AG04449 (cell line): ENCODE data around the gene IQSEC1.

Experiments used
- CTCF ChIA-PET: fragments of 350-600 bp; formaldehyde crosslinking; extraction: SDS; loops from one replicate; lab custom pipeline; 2021; ENCODE audit warnings: antibody characterized with exemption; lab: Yijun Ruan, JAX
- POLR2A ChIA-PET: fragments of 400-600, 350-600 bp; formaldehyde crosslinking; extraction: SDS; loops from one replicate; lab custom pipeline; 2020; ENCODE audit warnings: antibody characterized with exemption, inconsistent platforms; lab: Yijun Ruan, JAX
- DNase-seq: peaks from one replicate; pipeline ENCODE4 v3.0.0-alpha.2; 2010; ENCODE audit warnings: low read depth, low spot score
- H3K4me3 ChIP-seq: 2 replicates; pipeline ENCODE4 v1.5.1; 2011; ENCODE audit warnings: low read depth, mild to moderate bottlenecking, control low read depth, low read length
- TF ChIP-seq, protein P1 (sequence below): IDR thresholded peaks from one replicate; pipeline ENCODE4 v1.5.1; 2011; ENCODE audit warnings: mild to moderate bottlenecking, moderate library complexity, low read length, control low read depth, inconsistent platforms; ENCODE audit not compliant: insufficient read depth; ENCODE audit errors: missing control alignments

IQSEC1 gene

GRCh38 chr3:13047296-13048165, 25.7 kb downstream of the IQSEC1 start:
- no peak overlapping the region for H3K4me3 ChIP-seq
- ChIA-PET CTCF (interaction anchor here (1.3 kb wide), 1 partner anchor 48 kb away, joined by 3 read pairs; no protein-coding TSS in a partner anchor), POLR2A (no interaction called here)
- TF ChIP-seq, protein P1, sequence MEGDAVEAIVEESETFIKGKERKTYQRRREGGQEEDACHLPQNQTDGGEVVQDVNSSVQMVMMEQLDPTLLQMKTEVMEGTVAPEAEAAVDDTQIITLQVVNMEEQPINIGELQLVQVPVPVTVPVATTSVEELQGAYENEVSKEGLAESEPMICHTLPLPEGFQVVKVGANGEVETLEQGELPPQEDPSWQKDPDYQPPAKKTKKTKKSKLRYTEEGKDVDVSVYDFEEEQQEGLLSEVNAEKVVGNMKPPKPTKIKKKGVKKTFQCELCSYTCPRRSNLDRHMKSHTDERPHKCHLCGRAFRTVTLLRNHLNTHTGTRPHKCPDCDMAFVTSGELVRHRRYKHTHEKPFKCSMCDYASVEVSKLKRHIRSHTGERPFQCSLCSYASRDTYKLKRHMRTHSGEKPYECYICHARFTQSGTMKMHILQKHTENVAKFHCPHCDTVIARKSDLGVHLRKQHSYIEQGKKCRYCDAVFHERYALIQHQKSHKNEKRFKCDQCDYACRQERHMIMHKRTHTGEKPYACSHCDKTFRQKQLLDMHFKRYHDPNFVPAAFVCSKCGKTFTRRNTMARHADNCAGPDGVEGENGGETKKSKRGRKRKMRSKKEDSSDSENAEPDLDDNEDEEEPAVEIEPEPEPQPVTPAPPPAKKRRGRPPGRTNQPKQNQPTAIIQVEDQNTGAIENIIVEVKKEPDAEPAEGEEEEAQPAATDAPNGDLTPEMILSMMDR: no peak
- no peak for DNase-seq

GRCh38 chr3:13046569-13047274, 26.5 kb downstream of the IQSEC1 start:
- ChIA-PET POLR2A (no interaction called here), CTCF (interaction anchor here (1.3 kb wide), 1 partner anchor 47 kb away, joined by 3 read pairs; no protein-coding TSS in a partner anchor)
- no peak for DNase-seq
- no peak overlapping the region for H3K4me3 ChIP-seq
- TF ChIP-seq, protein P1: no peak

DNA sequence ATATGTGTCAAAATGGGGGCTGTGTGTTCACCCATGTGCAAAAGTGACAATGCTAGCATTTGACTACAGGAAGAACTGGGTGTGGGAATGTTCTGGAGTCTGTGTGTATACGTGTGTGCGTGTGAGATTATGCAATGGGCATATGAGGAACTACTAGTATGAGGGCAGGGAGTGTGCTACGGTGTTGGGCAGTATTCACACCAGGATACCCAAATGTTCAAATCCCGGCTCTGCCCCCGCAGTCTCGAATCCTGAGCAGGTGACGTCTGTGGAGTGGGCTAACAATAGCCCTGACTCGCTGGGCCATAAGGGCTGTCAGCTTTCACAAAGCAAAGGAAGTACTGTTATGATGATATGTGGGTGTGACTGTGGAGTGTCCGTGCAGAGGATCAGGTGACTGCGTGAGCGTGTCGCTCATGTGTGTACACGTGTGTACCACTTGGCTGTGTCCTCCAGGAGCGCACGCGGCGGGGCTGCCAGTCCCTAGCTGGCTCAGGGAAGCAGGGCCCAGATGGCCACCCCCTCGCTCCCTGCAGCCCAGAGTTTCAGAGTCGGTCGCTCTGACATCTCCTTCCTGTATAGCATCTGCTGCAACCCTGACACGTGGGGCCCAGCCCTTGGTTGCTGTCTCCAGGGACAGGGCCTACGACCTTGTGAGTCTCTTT, 27.2 kb downstream of the IQSEC1 start:
- ChIA-PET POLR2A (no interaction called here), CTCF (interaction anchor here (1.3 kb wide), 1 partner anchor 46 kb away, joined by 3 read pairs; no protein-coding TSS in a partner anchor)
- DNase-seq: no peak
- no peak overlapping the region for H3K4me3 ChIP-seq
- TF ChIP-seq, protein P1: no peak

GRCh38 chr3:13045241-13045903, 27.9 kb downstream of the IQSEC1 start:
- DNase-seq: no peak
- no peak overlapping the region for H3K4me3 ChIP-seq
- TF ChIP-seq, protein P1: no peak
- CTCF ChIA-PET: no interaction called here
- POLR2A ChIA-PET: no interaction called here

DNA sequence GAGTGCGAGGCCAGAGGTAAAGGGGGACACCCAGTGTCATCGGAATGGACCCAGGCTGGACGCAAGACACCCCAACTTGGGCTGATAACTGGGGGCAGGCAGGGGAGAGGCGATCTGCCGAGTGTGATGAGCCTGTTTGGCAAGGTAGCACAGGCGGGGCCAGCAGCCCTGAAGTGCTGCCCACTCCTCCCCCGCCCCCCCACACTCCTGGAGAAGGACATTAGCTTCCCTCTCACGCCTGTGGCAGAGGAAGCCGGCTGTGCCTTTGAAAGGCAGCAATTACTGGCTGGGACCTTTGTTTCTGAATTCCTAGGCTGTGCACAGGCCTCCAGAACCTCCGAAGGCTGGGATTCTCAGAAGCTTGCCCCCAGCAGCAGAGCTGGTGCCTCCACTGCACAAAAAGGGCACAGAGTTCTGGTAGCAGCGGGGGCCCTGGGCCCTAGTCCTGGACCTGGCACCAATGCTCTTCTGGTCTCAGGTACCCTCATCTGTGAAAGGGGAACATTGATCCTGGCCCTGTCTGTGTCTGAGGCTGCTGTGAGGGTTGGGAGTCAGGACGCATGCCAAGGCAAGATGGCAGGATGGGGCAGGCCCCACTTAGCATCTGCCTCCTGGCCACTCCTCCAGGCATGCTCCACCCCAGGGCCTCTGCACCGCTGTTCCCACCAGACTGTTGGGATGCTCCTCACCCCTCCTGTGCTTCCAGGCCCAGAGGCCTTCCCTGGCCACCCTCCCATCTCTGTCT, 28.6 kb downstream of the IQSEC1 start:
- ChIA-PET CTCF (no interaction called here), POLR2A (no interaction called here)
- no peak overlapping the region for H3K4me3 ChIP-seq
- TF ChIP-seq, protein P1: no peak
- no peak for DNase-seq
